H1 (cell line): ENCODE measurements around the gene MDFIC. TPM values are rescaled to one million over a fixed set of nuclear protein-coding genes. Genes with fewer than 3 reads are reported as not detected.

ENCODE experiments used
- CTCF ChIA-PET: fragments of 300-600 bp; sonication (Branson Sonifier 250); formaldehyde crosslinking; loops from one replicate; lab custom pipeline; 2021; ENCODE audit not compliant: partially characterized antibody; lab: Charles Lee
- POLR2A ChIA-PET: fragments of 300-600 bp; sonication (Branson Sonifier 250); formaldehyde crosslinking; loops from one replicate; lab custom pipeline; 2021; ENCODE audit warnings: inconsistent platforms; ENCODE audit not compliant: partially characterized antibody; lab: Charles Lee
- DNase-seq, 2 experiments: peaks; one replicate each; pipeline versions ENCODE4 v3.0.0 to v3.0.0-alpha.2; 2010 to 2022; ENCODE audit warnings: low spot score in 2 of 2, low read depth in 1 of 2, mixed read lengths in 1 of 2
- FAIRE-seq: peaks from 2 replicates; lab custom pipeline; 2011; peaks lifted over from hg19 to GRCh38; lab: Jason Lieb, UNC
- H2AFZ ChIP-seq: 2 replicates; pipeline ENCODE4 v1.8.1; 2012; ENCODE audit warnings: low read length, inconsistent platforms
- H2AK5ac ChIP-seq: 2 replicates; pipeline ENCODE4 v1.6.1; 2013; ENCODE audit warnings: low read depth, low read length
- H2BK120ac ChIP-seq: replicated peaks from 2 replicates; pipeline ENCODE3; 2013; ENCODE audit warnings: low read depth, low read length, inconsistent platforms
- H2BK12ac ChIP-seq: 2 replicates; pipeline ENCODE4 v1.6.1; 2013; ENCODE audit warnings: low read depth, low read length
- H2BK15ac ChIP-seq: 2 replicates; pipeline ENCODE4 v1.6.1; 2013; ENCODE audit warnings: low read length
- H2BK20ac ChIP-seq: 2 replicates; pipeline ENCODE4 v1.6.1; 2013; ENCODE audit warnings: low read length
- H2BK5ac ChIP-seq: 2 replicates; pipeline ENCODE4 v1.6.1; 2013; ENCODE audit warnings: low read depth, low read length
- H3K14ac ChIP-seq: 2 replicates; pipeline ENCODE4 v1.6.1; 2013; ENCODE audit warnings: inconsistent platforms; ENCODE audit not compliant: insufficient read length
- H3K18ac ChIP-seq: 2 replicates; pipeline ENCODE4 v1.6.1; 2013; ENCODE audit warnings: low read length; ENCODE audit errors: extremely low read depth
- H3K23ac ChIP-seq: 2 replicates; pipeline ENCODE4 v1.6.1; 2013; ENCODE audit warnings: inconsistent platforms; ENCODE audit not compliant: insufficient read length
- H3K23me2 ChIP-seq: 2 replicates; pipeline ENCODE4 v1.6.1; 2013; ENCODE audit warnings: low read depth, low read length
- H3K27ac ChIP-seq: 2 replicates; pipeline ENCODE4 v1.6.1; 2011; ENCODE audit warnings: low read depth, low read length, inconsistent platforms
- H3K27me3 ChIP-seq, 4 experiments: replicated peaks in 1 of 4; 1 replicate in 1 of 4; 2 replicates in 3 of 4; pipeline versions ENCODE4 v1.6.1 to v1.8.1; 2011 to 2013; ENCODE audit warnings: low read length in 3 of 4, mild to moderate bottlenecking in 3 of 4, inconsistent platforms in 2 of 4, mixed read lengths in 2 of 4, moderate library complexity in 1 of 4; ENCODE audit not compliant: control insufficient read depth in 3 of 4, insufficient read depth in 3 of 4; ENCODE audit errors: extremely low read depth in 1 of 4
- H3K36me3 ChIP-seq, 4 experiments: 2 replicates each; pipeline versions ENCODE4 v1.6.1 to v1.8.1; 2011 to 2013; ENCODE audit warnings: mild to moderate bottlenecking in 4 of 4, low read length in 3 of 4, moderate library complexity in 2 of 4, control low read depth in 1 of 4, inconsistent platforms in 1 of 4; ENCODE audit not compliant: insufficient read depth in 4 of 4, control insufficient read depth in 2 of 4
- H3K4ac ChIP-seq: replicated peaks from 2 replicates; pipeline ENCODE3; 2013; ENCODE audit warnings: low read length, low read depth, mixed read lengths, inconsistent platforms; ENCODE audit not compliant: insufficient read length
- H3K4me1 ChIP-seq, 4 experiments: replicated peaks in 1 of 4; 1 replicate in 1 of 4; 2 replicates in 3 of 4; pipeline versions ENCODE4 v1.6.1 to v1.8.1; 2011 to 2013; ENCODE audit warnings: low read length in 3 of 4, inconsistent platforms in 2 of 4, mixed read lengths in 1 of 4; ENCODE audit not compliant: insufficient read depth in 4 of 4, control insufficient read depth in 3 of 4
- H3K4me2 ChIP-seq, 2 experiments: 2 replicates each; pipeline versions ENCODE4 v1.6.1 to v1.8.1; 2011 to 2013; ENCODE audit warnings: low read depth in 2 of 2, low read length in 2 of 2, control low read depth in 1 of 2, inconsistent platforms in 1 of 2, mild to moderate bottlenecking in 1 of 2; ENCODE audit not compliant: insufficient read depth in 1 of 2
- H3K4me3 ChIP-seq, 4 experiments: fragments of 200-600, 300-600 bp in 1 of 4; sonication (generic), shearing (Covaris generic), sonication (Bioruptor Twin) in 1 of 4; 2 replicates each; pipeline versions ENCODE4 v1.5.1 to v1.8.1; 2011 to 2016; ENCODE audit warnings: low read length in 4 of 4, low read depth in 3 of 4, control low read depth in 2 of 4, inconsistent platforms in 2 of 4, mild to moderate bottlenecking in 2 of 4, mixed read lengths in 1 of 4, moderate library complexity in 1 of 4; ENCODE audit not compliant: insufficient read depth in 2 of 4; ENCODE audit errors: extremely low read depth in 1 of 4
- H3K56ac ChIP-seq: replicated peaks from 2 replicates; pipeline ENCODE3; 2013; ENCODE audit warnings: low read depth, mild to moderate bottlenecking, mixed read lengths, low read length, inconsistent platforms; ENCODE audit not compliant: insufficient read length
- H3K79me1 ChIP-seq: 2 replicates; pipeline ENCODE4 v1.6.1; 2013; ENCODE audit warnings: low read depth, low read length, control low read depth
- H3K79me2 ChIP-seq, 2 experiments: 2 replicates each; pipeline versions ENCODE4 v1.6.1 to v1.8.1; 2012 to 2013; ENCODE audit warnings: low read length in 2 of 2, mild to moderate bottlenecking in 2 of 2, inconsistent platforms in 1 of 2; ENCODE audit not compliant: insufficient read depth in 2 of 2, control insufficient read depth in 1 of 2
- H3K9ac ChIP-seq, 4 experiments: replicated peaks in 1 of 4; 1 replicate in 1 of 4; 2 replicates in 3 of 4; pipeline versions ENCODE4 v1.6.1 to v1.8.1; 2011 to 2013; ENCODE audit warnings: low read depth in 3 of 4, low read length in 3 of 4, control low read depth in 2 of 4, mild to moderate bottlenecking in 2 of 4, moderate library complexity in 2 of 4, inconsistent platforms in 1 of 4; ENCODE audit errors: extremely low read depth in 1 of 4
- H3K9me3 ChIP-seq, 2 experiments: 2 replicates each; pipeline versions ENCODE4 v1.6.1 to v1.8.1; 2012 to 2013; ENCODE audit warnings: mild to moderate bottlenecking in 2 of 2, moderate library complexity in 2 of 2, control low read depth in 1 of 2, inconsistent platforms in 1 of 2, low read depth in 1 of 2, low read length in 1 of 2, mixed read lengths in 1 of 2; ENCODE audit not compliant: insufficient read depth in 2 of 2
- H4K20me1 ChIP-seq, 2 experiments: replicated peaks in 1 of 2; 2 replicates each; pipeline versions ENCODE3 to v1.8.1; 2011 to 2013; ENCODE audit warnings: inconsistent platforms in 2 of 2, low read length in 2 of 2, mild to moderate bottlenecking in 1 of 2; ENCODE audit not compliant: insufficient read depth in 2 of 2, control insufficient read depth in 1 of 2
- H4K5ac ChIP-seq: 2 replicates; pipeline ENCODE4 v1.6.1; 2013; ENCODE audit warnings: low read length, low read depth, mixed read lengths, inconsistent platforms; ENCODE audit not compliant: insufficient read length
- H4K8ac ChIP-seq: 2 replicates; pipeline ENCODE4 v1.8.0; 2013; ENCODE audit warnings: mild to moderate bottlenecking, moderate library complexity, low read length, inconsistent platforms; ENCODE audit not compliant: insufficient read depth; ENCODE audit errors: extremely low read depth
- H4K91ac ChIP-seq: replicated peaks from 2 replicates; pipeline ENCODE3; 2013; ENCODE audit warnings: low read length, mixed read lengths, inconsistent platforms; ENCODE audit not compliant: insufficient read length
- CBX8 ChIP-seq: fragments of 300-800, 300-1000 bp; sonication (generic); IDR thresholded peaks from 2 replicates; pipeline ENCODE4 v1.7.1; 2016; ENCODE audit warnings: low read depth, low read length, borderline replicate concordance
- CHD1 ChIP-seq: IDR thresholded peaks from 2 replicates; pipeline ENCODE4 v1.6.1; 2012; ENCODE audit warnings: low read depth, low read length, improper control_type of control experiment
- CTBP2 ChIP-seq: IDR thresholded peaks from 2 replicates; pipeline ENCODE4 v1.7.0; 2011; ENCODE audit warnings: borderline replicate concordance, mild to moderate bottlenecking, moderate library complexity, mixed read lengths, low read length; ENCODE audit not compliant: insufficient read depth, insufficient read length
- HDAC6 ChIP-seq: IDR thresholded peaks from one replicate; pipeline ENCODE4 v1.7.1; 2012; ENCODE audit warnings: low read depth, mild to moderate bottlenecking, inconsistent platforms, low read length, moderate library complexity
- JUND ChIP-seq: IDR thresholded peaks from 2 replicates; pipeline ENCODE4 v1.6.1; 2011; ENCODE audit warnings: mild to moderate bottlenecking, improper control_type of control experiment, low read length
- KDM4A ChIP-seq: IDR thresholded peaks from one replicate; pipeline ENCODE4 v1.7.1; 2012; ENCODE audit warnings: low read depth, mild to moderate bottlenecking, moderate library complexity, low read length, inconsistent platforms; ENCODE audit not compliant: severe bottlenecking
- POU5F1 ChIP-seq: IDR thresholded peaks from 2 replicates; pipeline ENCODE4 v1.6.1; 2011; ENCODE audit warnings: low read depth, mild to moderate bottlenecking, low read length, moderate library complexity
- RFX5 ChIP-seq: IDR thresholded peaks from 2 replicates; pipeline ENCODE4 v1.6.1; 2011; ENCODE audit warnings: low read depth, low read length, improper control_type of control experiment, borderline replicate concordance
- RXRA ChIP-seq: IDR thresholded peaks from 2 replicates; pipeline ENCODE4 v1.6.1; 2011; ENCODE audit warnings: low read depth, mild to moderate bottlenecking, low read length, moderate library complexity; ENCODE audit not compliant: insufficient read depth
- SP4 ChIP-seq: IDR thresholded peaks from 2 replicates; pipeline ENCODE4 v1.6.1; 2012; ENCODE audit warnings: low read length, inconsistent platforms
- USF2 ChIP-seq: IDR thresholded peaks from 2 replicates; pipeline ENCODE4 v1.6.1; 2011; ENCODE audit warnings: low read length, improper control_type of control experiment
- WGBS, 2 experiments: shearing (Covaris generic) in 1 of 2; methylation state at CpG; one replicate each; pipeline versions ENCODE4 v1.1.6 to v1.1.7; 2013 to 2015; ENCODE audit warnings: low lambda C conversion rate in 2 of 2, mixed read lengths in 2 of 2, inconsistent platforms in 1 of 2, low coverage in 1 of 2, missing lambda C conversion rate in 1 of 2; ENCODE audit not compliant: insufficient replicate concordance in 2 of 2, insufficient coverage in 1 of 2, insufficient read length in 1 of 2; ENCODE audit errors: extremely low coverage in 1 of 2, missing lambda C conversion rate in 1 of 2; 5-methylcytosine and 5-hydroxymethylcytosine counted together
- polyA plus RNA-seq, 7 experiments: library from polyadenylated mRNA; depleted of rRNA in 3 of 7; stranded (reverse) in 5 of 7; unstranded in 2 of 7; fragments of >200 nt in 5 of 7; fragments of 200-250 nt in 2 of 7; gene quantifications; 1 replicate in 5 of 7; 2 replicates in 1 of 7; 4 replicates in 1 of 7; pipeline versions ENCODE4 v1.2.1 to v1.2.3, GENCODE V29; 2011 to 2013; ENCODE audit warnings: missing spikeins in 2 of 7, mixed read lengths in 2 of 7
- total RNA-seq: library from RNA; stranded (reverse); fragmentation: NEBNext Ultra II Directional; extraction: Animal tissue kit (Norgen Biotek cat#: 25700); gene quantifications from 2 replicates; pipeline ENCODE4 v1.2.1, GENCODE V29; 2021
- TF ChIP-seq, protein P1 (sequence below): IDR thresholded peaks from 2 replicates; pipeline ENCODE4 v1.6.1; 2012; ENCODE audit warnings: inconsistent platforms
- TF ChIP-seq, protein P2 (sequence below): IDR thresholded peaks from 2 replicates; pipeline ENCODE4 v1.6.1; 2012; ENCODE audit warnings: inconsistent platforms

The MDFIC gene
- total and polyA plus RNA-seq, 2 of the 8 experiments (the other 6 are each of a cell fraction or from before 2014, with no cell fraction given) = 2.3 to 11.4 TPM

DNA sequence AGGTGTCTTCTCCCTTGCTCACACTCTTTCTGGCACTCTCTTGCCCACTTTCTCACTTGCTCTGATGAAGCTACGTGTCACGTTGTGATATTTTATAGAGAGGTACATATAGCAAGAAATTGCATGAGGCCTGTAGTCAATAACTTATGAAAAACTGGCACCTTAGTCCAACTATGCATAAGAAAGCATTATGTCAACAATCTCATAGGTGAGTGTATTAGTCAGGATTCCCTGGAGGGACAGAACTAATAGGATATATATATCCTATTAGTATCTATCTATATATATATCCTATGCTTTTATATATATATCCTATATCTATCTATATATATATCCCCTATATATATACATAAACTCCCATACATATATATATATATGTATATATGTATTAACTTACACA, 18.8 kb upstream of the MDFIC start:
- no peak overlapping the region for H2BK20ac ChIP-seq
- 91% methylated on average over 2 of the region's 2 CpGs; no CpG with 5 or more reads in 1 of the 2 experiments for WGBS, 2 experiments
- no peak overlapping the region for H3K9ac ChIP-seq
- H3K23ac ChIP-seq = no peak overlapping the region
- no peak overlapping the region for H2BK12ac ChIP-seq
- H2AK5ac ChIP-seq = no peak overlapping the region
- FAIRE-seq = no peak
- no peak overlapping the region for H4K5ac ChIP-seq
- no peak overlapping the region for H3K18ac ChIP-seq
- no peak for DNase-seq
- H2BK5ac ChIP-seq = no peak overlapping the region
- no peaks in the 10 kb centered on the region for H3K9me3 ChIP-seq
- H3K27me3 ChIP-seq = no peaks in the 10 kb centered on the region
- no peaks in the 10 kb centered on the region for H3K79me1 ChIP-seq
- no peak overlapping the region for H3K56ac ChIP-seq
- POLR2A ChIA-PET = no interaction called here
- H3K4me2 ChIP-seq = no peak overlapping the region
- no peaks in the 10 kb centered on the region for H3K79me2 ChIP-seq
- no peak overlapping the region for H4K8ac ChIP-seq
- H3K4me1 ChIP-seq = no peaks in the 10 kb centered on the region
- H3K27ac ChIP-seq = no peak overlapping the region
- no peak overlapping the region for H3K14ac ChIP-seq
- no peak overlapping the region for H2BK120ac ChIP-seq
- H4K91ac ChIP-seq = no peak overlapping the region
- H4K20me1 ChIP-seq = no peaks in the 10 kb centered on the region
- H3K23me2 ChIP-seq = no peaks in the 10 kb centered on the region
- no peaks in the 10 kb centered on the region for H3K36me3 ChIP-seq
- no peak overlapping the region for H2BK15ac ChIP-seq
- no peak overlapping the region for H3K4me3 ChIP-seq
- CTCF ChIA-PET = no interaction called here
- H3K4ac ChIP-seq = no peak overlapping the region
- no peak overlapping the region for H2AFZ ChIP-seq
- TF ChIP-seq CHD1 (no peak), SP4 (no peak), RXRA (no peak), JUND (no peak), KDM4A (no peak), HDAC6 (no peak), RFX5 (no peak), CBX8 (no peak), USF2 (no peak), POU5F1 (no peak), CTBP2 (no peak)
- TF ChIP-seq, protein P1, sequence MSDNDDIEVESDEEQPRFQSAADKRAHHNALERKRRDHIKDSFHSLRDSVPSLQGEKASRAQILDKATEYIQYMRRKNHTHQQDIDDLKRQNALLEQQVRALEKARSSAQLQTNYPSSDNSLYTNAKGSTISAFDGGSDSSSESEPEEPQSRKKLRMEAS = no peak
- TF ChIP-seq, protein P2, sequence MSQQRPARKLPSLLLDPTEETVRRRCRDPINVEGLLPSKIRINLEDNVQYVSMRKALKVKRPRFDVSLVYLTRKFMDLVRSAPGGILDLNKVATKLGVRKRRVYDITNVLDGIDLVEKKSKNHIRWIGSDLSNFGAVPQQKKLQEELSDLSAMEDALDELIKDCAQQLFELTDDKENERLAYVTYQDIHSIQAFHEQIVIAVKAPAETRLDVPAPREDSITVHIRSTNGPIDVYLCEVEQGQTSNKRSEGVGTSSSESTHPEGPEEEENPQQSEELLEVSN = no peak
